Measurements from ENCODE around the gene MARK3. TPM values are rescaled to one million over a fixed set of nuclear protein-coding genes. Genes with fewer than 3 reads are reported as not detected.

Gene MARK3
- total RNA-seq, 4 donors from 2014 or later = 61.7 to 115 (median 76.2) TPM

GRCh38 chr14:103400537-103400936, 15.3 kb downstream of the MARK3 start:
- TF ChIP-seq, protein P1, sequence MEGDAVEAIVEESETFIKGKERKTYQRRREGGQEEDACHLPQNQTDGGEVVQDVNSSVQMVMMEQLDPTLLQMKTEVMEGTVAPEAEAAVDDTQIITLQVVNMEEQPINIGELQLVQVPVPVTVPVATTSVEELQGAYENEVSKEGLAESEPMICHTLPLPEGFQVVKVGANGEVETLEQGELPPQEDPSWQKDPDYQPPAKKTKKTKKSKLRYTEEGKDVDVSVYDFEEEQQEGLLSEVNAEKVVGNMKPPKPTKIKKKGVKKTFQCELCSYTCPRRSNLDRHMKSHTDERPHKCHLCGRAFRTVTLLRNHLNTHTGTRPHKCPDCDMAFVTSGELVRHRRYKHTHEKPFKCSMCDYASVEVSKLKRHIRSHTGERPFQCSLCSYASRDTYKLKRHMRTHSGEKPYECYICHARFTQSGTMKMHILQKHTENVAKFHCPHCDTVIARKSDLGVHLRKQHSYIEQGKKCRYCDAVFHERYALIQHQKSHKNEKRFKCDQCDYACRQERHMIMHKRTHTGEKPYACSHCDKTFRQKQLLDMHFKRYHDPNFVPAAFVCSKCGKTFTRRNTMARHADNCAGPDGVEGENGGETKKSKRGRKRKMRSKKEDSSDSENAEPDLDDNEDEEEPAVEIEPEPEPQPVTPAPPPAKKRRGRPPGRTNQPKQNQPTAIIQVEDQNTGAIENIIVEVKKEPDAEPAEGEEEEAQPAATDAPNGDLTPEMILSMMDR (IDR thresholded peaks at IDR 0.05; ENCODE audit: low read depth) = no peak

DNA sequence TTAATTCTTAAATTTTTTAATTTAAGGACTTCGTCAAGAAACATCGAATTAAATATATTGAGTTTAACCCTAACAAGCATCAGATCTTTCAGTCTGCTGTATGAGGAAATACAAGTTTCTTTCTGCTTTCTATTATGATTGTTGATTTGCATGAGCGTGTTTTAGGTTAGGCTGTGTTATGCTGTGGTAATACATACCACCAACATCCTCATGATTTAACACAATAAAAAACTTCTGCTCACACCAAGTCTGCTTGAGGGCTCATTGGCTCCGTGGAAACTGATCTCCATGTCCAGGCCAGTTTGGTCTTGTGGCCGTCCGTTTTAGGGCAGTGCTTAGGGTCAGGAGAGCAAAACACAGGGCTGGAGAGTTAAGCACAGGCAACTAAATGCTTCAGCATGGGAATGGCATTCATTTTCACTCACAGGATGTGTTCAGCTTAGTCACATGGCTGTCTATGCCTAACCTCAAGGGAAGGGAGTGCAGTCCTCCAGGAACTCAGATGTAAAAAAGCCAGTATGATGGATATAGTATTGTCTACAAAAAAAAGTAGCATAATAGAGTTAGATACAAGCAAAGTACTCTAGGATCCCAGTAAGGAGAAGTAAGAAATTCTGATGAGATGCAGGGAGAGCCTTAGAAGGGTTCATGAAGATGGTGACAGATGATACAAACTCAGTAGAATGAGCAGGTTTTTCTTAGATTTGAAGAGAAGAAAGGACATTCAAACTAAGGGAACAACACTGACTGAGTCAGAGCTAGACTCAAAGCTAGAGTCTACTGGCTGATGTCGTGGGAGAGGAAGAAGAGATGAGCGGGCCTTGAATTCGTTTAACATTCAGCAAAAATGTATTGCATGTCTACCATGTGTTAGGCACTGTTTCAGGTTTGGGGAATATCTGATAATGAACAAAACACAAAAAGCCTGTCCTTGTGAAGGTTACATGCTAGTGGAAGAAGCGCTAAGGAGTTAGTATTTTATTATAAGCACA, 16.3 kb downstream of the MARK3 start:
- TF ChIP-seq, protein P1 (IDR thresholded peaks at IDR 0.05; ENCODE audit: low read depth) = no peak

DNA sequence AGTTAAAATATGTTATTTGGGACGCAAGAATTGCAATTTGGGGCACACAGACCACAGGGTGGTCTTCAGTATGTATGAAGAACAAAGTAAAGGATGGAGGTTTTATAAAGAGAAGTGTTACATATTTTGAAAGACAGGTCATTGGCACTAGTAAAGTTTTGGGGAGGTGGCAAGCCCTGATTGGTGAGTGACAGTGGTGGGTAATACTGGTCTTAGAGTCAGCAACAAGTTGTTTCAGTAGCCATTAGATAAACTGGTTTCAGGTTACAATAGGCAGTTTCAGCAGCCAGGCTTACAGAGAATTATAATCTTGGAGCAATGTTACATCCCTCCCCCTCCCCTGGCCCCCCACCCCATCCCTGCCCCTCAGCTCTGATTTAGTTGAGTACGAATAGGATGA, 17.5 kb downstream of the MARK3 start:
- TF ChIP-seq, protein P1 (IDR thresholded peaks at IDR 0.05; ENCODE audit: low read depth) = no peak

DNA sequence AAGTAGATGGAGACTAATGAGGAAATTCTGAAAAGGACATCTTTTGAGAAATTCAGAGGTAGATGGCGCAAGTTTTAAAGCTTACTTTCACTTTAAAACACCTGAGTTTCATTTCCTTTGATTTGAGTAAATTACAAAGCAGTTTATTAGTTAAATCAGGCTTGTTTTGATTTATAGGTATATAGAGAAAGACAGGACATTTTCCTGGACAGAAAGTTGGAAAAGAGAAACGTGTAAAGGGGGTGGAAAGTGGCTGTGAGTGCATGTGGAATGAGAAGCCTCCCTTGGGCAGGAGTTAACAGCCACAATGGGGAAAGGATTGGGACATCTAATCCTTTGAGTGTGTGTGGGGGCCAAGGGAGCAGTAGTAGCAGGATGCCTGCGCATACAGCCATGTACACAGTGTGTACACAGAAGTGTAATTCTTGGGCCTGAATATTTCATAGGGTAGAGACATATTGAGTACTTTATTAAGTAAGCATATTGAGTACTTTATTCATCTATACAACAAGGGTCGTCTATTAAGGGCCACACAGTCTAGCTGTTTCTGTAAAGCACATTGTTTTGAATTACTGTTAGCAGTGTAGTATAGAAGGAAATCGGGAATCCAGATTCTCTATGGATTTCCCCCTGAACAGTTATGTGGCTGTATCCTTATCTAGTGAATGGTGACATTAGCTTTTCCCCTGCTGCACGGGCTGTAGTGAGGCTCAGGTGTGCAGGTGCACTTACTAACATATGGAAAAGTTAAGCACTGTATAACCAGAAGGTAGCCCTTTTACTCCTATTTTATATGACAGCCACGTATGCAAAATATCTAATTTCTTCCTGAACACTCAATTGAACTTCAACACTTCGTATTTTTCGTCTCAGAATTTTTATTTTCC, 19.1 kb downstream of the MARK3 start:
- TF ChIP-seq, protein P1 (IDR thresholded peaks at IDR 0.05; ENCODE audit: low read depth) = no peak

- TF ChIP-seq, protein P1 (IDR thresholded peaks at IDR 0.05; ENCODE audit: low read depth) = no peak
These were observed 19.7 kb downstream of the MARK3 start for GRCh38 chr14:103404920-103405319.

DNA sequence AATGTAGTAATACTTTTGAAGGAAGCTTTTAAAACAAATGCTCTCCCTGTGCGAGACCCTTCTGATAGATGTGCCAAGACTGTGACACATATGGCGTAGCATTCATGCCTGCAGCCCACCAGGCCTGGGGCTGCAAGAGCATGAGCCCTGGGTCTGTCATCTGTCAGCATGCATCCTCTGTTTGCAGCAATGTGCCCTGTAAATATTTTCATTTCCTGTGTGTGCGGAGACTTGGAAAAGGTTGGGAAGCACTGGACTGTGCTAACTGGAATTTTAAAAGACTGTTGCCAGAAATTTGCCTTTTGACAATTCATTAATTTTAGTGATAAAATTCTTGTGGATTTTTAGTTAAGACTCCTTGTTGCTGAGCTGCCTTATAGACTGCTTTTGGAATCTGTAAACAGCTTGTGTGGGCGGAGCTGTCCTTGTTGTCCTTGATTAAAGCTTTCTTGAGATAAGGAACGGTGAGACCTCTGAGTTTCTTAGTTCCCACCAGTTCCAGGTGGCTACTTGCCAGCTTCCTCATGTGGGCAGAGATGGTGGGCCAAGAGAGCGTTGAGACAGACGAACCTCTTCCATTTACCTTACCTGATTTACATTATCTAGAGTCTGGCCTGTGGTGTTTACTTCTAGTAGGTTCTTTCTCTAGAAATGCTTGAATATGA, 23.4 kb downstream of the MARK3 start:
- TF ChIP-seq, protein P1 (IDR thresholded peaks at IDR 0.05; ENCODE audit: low read depth) = no peak
